Measurements from ENCODE around the gene SDHAF1. TPM values are rescaled to one million over a fixed set of nuclear protein-coding genes. Genes with fewer than 3 reads are reported as not detected.

Gene SDHAF1
- total RNA-seq, 4 donors from 2014 or later, result 42.8 to 54.9 (median 49.9) TPM

DNA sequence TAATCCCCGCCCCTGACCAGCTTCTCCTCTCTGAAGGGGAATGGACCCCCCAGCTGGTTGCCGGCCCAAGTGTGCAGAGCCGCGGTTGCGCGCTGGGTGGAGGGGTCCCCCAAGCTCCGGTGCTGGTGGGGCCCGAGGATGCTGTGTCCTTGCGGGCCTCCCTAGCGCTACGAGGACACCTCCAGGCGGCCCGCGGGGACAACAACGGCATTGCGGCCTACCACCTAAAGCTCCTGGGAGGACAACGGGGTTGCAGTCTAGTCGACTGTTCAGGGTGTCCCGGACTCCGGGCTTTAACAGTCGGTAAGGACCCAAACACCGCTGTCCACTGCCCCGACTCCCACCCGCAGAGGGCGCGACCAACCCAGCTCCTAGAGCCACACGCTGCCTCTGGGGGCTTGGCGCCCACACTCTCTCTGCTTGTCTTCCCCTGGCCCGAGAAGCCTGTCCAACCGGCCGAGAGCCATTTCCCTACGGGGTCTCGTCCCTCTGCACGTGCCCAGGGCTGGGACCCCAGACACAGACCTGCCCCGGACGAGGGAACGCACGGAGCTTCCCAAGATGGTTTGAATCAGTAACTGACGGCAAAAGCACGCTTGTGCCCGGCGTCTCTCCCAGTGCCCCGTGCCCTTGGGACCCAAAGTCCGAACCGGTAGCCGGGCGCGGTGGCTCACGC, 927 bp upstream of the SDHAF1 start:
- Histone ChIP-seq H3K4me1 (peaks cover 18 to 24% of the 10 kb centered on the region in 2 donors), H3K27me3 (peaks cover 0 to under 1% (median 0%) of the 10 kb centered on the region in 3 donors), H3K4me3 (peak overlapping the region; percentile 53 to 92 (median 78)), H3K36me3 (peaks cover 0 to 5% of the 10 kb centered on the region in 2 donors), H3K27ac (peak overlapping the region; percentile 78 to 91 (median 84)), H3K9me3 (no peaks in the 10 kb centered on the region)
- TF ChIP-seq POLR2A (IDR thresholded peaks at IDR 0.05), result no peak
- TF ChIP-seq, protein P1, sequence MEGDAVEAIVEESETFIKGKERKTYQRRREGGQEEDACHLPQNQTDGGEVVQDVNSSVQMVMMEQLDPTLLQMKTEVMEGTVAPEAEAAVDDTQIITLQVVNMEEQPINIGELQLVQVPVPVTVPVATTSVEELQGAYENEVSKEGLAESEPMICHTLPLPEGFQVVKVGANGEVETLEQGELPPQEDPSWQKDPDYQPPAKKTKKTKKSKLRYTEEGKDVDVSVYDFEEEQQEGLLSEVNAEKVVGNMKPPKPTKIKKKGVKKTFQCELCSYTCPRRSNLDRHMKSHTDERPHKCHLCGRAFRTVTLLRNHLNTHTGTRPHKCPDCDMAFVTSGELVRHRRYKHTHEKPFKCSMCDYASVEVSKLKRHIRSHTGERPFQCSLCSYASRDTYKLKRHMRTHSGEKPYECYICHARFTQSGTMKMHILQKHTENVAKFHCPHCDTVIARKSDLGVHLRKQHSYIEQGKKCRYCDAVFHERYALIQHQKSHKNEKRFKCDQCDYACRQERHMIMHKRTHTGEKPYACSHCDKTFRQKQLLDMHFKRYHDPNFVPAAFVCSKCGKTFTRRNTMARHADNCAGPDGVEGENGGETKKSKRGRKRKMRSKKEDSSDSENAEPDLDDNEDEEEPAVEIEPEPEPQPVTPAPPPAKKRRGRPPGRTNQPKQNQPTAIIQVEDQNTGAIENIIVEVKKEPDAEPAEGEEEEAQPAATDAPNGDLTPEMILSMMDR (IDR thresholded peaks at IDR 0.05 in 4 of 5, conservative IDR thresholded peaks at IDR 0.05 in 1 of 5), result no peak
- intact Hi-C loops (cut with DNase I; ENCODE audit: low total_unique reads), result loop anchor here (10.0 kb wide), 1 partner anchor 219 kb away; the partner anchor contains the start of gene ARHGAP33
- in situ Hi-C loops (cut with MboI; ENCODE audit: low sequenced_read_pairs in 4 of 4), result no loop called here
- ATAC-seq (no peak), DNase-seq (no peak)

DNA sequence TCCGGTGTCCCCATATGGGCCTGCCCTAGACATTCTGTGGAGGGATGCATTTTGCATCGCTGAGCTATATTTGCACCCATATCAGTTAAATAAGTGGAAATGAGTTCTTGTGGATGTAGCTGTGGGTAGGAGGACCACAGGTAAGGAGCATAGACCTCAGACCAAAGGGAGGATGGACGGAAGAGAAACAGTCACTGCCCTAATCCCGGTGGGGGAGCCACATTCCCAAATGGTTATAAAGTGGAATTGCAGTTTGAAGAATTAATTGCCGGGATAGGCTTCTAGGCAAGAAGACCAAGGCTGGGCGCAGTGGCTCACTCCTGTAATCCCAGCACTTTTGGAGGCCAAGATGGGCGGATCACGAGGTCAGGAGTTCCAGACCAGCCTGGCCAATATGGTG, 1.8 kb downstream of the SDHAF1 start:
- in situ Hi-C loops (cut with MboI; ENCODE audit: low sequenced_read_pairs in 4 of 4) (loop anchor here in 1 of 4 donors (5.0 kb wide), 1 partner anchor 56 kb away; the partner anchor contains the start of genes THAP8 and WDR62), intact Hi-C loops (cut with DNase I; ENCODE audit: low total_unique reads) (loop anchor here (10.0 kb wide), 1 partner anchor 222 kb away; the partner anchor contains the start of gene ARHGAP33)
- DNase-seq, result no peak
- ATAC-seq, result no peak
- Histone ChIP-seq H3K4me1 (peaks cover 24 to 31% of the 10 kb centered on the region in 2 donors), H3K9me3 (no peaks in the 10 kb centered on the region), H3K4me3 (no peak overlapping the region), H3K27ac (peak overlapping the region in 2 of 4 donors; percentile 83 to 84), H3K36me3 (peaks cover 0 to 5% of the 10 kb centered on the region in 2 donors), H3K27me3 (no peaks in the 10 kb centered on the region)
- TF ChIP-seq, protein P1 (IDR thresholded peaks at IDR 0.05 in 4 of 5, conservative IDR thresholded peaks at IDR 0.05 in 1 of 5), result no peak
- no peak for TF ChIP-seq POLR2A (IDR thresholded peaks at IDR 0.05)

DNA sequence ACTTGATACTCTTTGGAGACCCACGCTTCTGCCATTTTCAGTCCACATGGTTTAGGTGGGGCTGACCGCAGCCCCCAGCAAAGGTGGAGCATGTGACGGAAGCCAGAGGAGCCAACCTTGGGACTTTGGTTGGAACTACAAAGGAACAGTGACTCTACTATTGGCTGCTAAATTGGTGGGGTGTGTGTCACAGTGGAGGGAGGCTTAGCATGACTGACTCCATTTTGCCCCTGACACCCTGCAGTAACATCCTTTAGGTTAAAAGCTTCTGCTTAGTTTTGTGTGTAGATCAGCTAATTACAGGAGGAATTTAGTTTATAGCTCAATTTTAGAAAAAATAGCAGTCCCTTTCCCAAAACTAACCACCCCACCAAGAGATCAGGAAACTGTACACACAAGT, 6.6 kb downstream of the SDHAF1 start:
- H3K27ac ChIP-seq, result no peak overlapping the region
- H3K4me1 ChIP-seq, result peaks cover 10 to 11% of the 10 kb centered on the region in 2 donors
- peaks cover 0 to 5% of the 10 kb centered on the region in 2 donors for H3K36me3 ChIP-seq
- in situ Hi-C loops (cut with MboI; ENCODE audit: low sequenced_read_pairs in 4 of 4) (no loop called here), intact Hi-C loops (cut with DNase I; ENCODE audit: low total_unique reads) (no loop called here)
- H3K9me3 ChIP-seq, result no peaks in the 10 kb centered on the region
- TF ChIP-seq, protein P1 (IDR thresholded peaks at IDR 0.05 in 4 of 5, conservative IDR thresholded peaks at IDR 0.05 in 1 of 5), result no peak
- no peak for TF ChIP-seq POLR2A (IDR thresholded peaks at IDR 0.05)
- no peak overlapping the region for H3K4me3 ChIP-seq
- ATAC-seq, result no peak
- no peak for DNase-seq
- H3K27me3 ChIP-seq, result no peaks in the 10 kb centered on the region

DNA sequence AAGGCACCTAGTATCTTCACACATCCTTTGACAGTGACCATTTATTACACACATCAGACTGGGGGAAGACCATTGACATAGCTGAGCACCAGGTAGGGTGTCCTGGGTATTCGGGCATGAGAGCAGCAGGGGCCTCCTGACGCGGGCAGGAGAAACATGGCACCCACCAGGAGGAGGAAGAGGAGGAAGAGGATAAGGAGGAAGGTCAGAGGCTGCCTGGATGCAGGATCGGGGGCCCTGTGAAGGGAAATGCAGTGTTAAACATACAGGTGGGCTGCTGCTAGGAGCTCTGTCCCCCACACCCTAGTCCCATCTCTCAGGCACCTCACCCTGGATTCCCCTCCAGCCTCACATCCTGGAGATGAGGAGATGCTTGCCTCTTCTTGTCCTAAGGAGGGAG, 8.3 kb downstream of the SDHAF1 start:
- in situ Hi-C loops (cut with MboI; ENCODE audit: low sequenced_read_pairs in 4 of 4), result no loop called here
- Histone ChIP-seq H3K4me3 (no peak overlapping the region), H3K27me3 (no peaks in the 10 kb centered on the region), H3K36me3 (no peaks in the 10 kb centered on the region), H3K4me1 (peaks cover 6 to 9% of the 10 kb centered on the region in 2 donors), H3K27ac (no peak overlapping the region), H3K9me3 (no peaks in the 10 kb centered on the region)
- intact Hi-C loops (cut with DNase I; ENCODE audit: low total_unique reads), result no loop called here
- no peak for ATAC-seq
- no peak for DNase-seq
- TF ChIP-seq, protein P1 (IDR thresholded peaks at IDR 0.05 in 4 of 5, conservative IDR thresholded peaks at IDR 0.05 in 1 of 5), result no peak
- TF ChIP-seq POLR2A (IDR thresholded peaks at IDR 0.05), result no peak

Data from gastrocnemius medialis (tissue), 4 donors.